Thyroid gland (tissue), 4 donors: Measurements from ENCODE around the gene SPINK14. TPM values are rescaled to one million over a fixed set of nuclear protein-coding genes. Genes with fewer than 3 reads are reported as not detected.

ENCODE experiments used
- DNase-seq, 2 donors: peaks; one replicate each; pipeline ENCODE4 v3.0.0-alpha.2; 2019
- H3K27ac ChIP-seq, 3 donors: fragments of 200-600 bp; sonication (generic); 1 replicate in 2 of 3; 2 replicates in 1 of 3; pipeline ENCODE4 v1.5.1; 2016 to 2019; ENCODE audit warnings: mild to moderate bottlenecking in 1 of 3, moderate library complexity in 1 of 3
- H3K27me3 ChIP-seq: fragments of 200-600 bp; sonication (generic); one replicate; pipeline ENCODE4 v1.5.1; 2019
- H3K36me3 ChIP-seq, 2 donors: fragments of 200-600 bp; sonication (generic); one replicate each; pipeline ENCODE4 v1.5.1; 2016 to 2019
- H3K4me1 ChIP-seq, 2 donors: fragments of 200-600 bp; sonication (generic); one replicate each; pipeline ENCODE4 v1.5.1; 2017 to 2019
- H3K4me3 ChIP-seq, 3 donors: fragments of 200-600 bp; sonication (generic); replicated peaks in 1 of 3; 1 replicate in 2 of 3; 2 replicates in 1 of 3; pipeline ENCODE4 v1.5.1; 2016; ENCODE audit warnings: mild to moderate bottlenecking in 1 of 3
- H3K9me3 ChIP-seq: fragments of 200-600 bp; sonication (generic); one replicate; pipeline ENCODE4 v1.5.1; 2017
- CTCF ChIP-seq, 6 experiments: fragments of 200-600 bp in 3 of 6; fragments of 450-650 bp in 3 of 6; sonication (generic) in 3 of 6; IDR thresholded peaks; one replicate each; pipeline ENCODE4 v1.5.1; 2016 to 2019; ENCODE audit warnings: antibody characterized with exemption in 6 of 6, mild to moderate bottlenecking in 2 of 6, inconsistent platforms in 1 of 6, moderate library complexity in 1 of 6
- POLR2A ChIP-seq, 2 donors: fragments of 450-650 bp; IDR thresholded peaks; one replicate each; pipeline ENCODE4 v1.6.1; 2017; ENCODE audit warnings: antibody characterized with exemption in 2 of 2, mild to moderate bottlenecking in 2 of 2, moderate library complexity in 1 of 2
- WGBS, 2 donors: methylation state at CpG; one replicate each; pipeline ENCODE4 v1.1.5; 2017; 5-methylcytosine and 5-hydroxymethylcytosine counted together
- intact Hi-C: fragments of 100-400 bp; cut with DNase I; formaldehyde crosslinking; loops from one replicate; pipeline ENCODE4 v1.15.1; 2023
- total RNA-seq, 4 donors: library from RNA; depleted of rRNA; stranded (reverse); fragments of >200 nt; gene quantifications; one replicate each; pipeline ENCODE4 v1.2.3, GENCODE V29; 2016

Gene SPINK14
- total RNA-seq, 4 donors from 2014 or later, result not detected

GRCh38 chr5:148191010-148191409, 22.7 kb downstream of the SPINK14 start:
- DNase-seq, result no peak
- Histone ChIP-seq H3K4me1 (no peaks in the 10 kb centered on the region), H3K9me3 (no peaks in the 10 kb centered on the region), H3K36me3 (no peaks in the 10 kb centered on the region), H3K4me3 (no peak overlapping the region), H3K27ac (no peak overlapping the region), H3K27me3 (no peaks in the 10 kb centered on the region)
- WGBS, 2 donors, result 70 to 73% methylated on average over 1 of the region's 1 CpG
- intact Hi-C loops, result no loop called here
- TF ChIP-seq POLR2A (IDR thresholded peaks at IDR 0.05) (no peak), CTCF (IDR thresholded peaks at IDR 0.05) (no peak)

GRCh38 chr5:148193202-148193601, 24.9 kb downstream of the SPINK14 start:
- no peaks in the 10 kb centered on the region for H3K9me3 ChIP-seq
- no peaks in the 10 kb centered on the region for H3K36me3 ChIP-seq
- DNase-seq, result no peak
- intact Hi-C loops, result no loop called here
- no peak overlapping the region for H3K4me3 ChIP-seq
- no peaks in the 10 kb centered on the region for H3K27me3 ChIP-seq
- TF ChIP-seq POLR2A (IDR thresholded peaks at IDR 0.05), result no peak
- no peak for TF ChIP-seq CTCF (IDR thresholded peaks at IDR 0.05)
- H3K4me1 ChIP-seq, result no peaks in the 10 kb centered on the region
- no peak overlapping the region for H3K27ac ChIP-seq
- WGBS, 2 donors, result 92 to 93% methylated on average over 1 of the region's 1 CpG

DNA sequence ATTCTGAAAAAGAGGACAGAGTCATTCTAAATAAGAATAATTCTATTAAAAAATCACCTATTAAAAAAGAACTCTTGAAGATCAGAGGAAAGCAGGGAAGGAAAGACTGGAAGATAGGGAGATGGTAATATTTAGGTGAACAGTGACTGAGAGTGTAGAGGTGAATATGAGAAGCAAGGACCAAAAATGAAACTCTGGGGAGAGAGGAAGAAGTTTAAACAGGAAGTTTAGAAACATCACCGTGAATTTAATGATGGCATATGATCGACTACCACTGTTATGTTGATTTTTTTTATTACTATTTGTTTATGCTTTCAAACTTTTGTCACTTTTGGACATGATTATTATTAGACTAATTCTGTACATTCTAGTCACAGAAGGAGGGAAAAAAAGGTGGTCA, 32.8 kb downstream of the SPINK14 start:
- no peaks in the 10 kb centered on the region for H3K36me3 ChIP-seq
- TF ChIP-seq CTCF (IDR thresholded peaks at IDR 0.05) (no peak), POLR2A (IDR thresholded peaks at IDR 0.05) (no peak)

GRCh38 chr5:148202531-148203203, 34.3 kb downstream of the SPINK14 start, which contains the start of gene SPINK6:
SPINK6 (plus strand) TSS chr5:148203042; CDS start chr5:148203097, 55 bp downstream.
- intact Hi-C loops, result no loop called here
- H3K4me3 ChIP-seq, result no peak within 1 kb of the TSS
- H3K9me3 ChIP-seq, result no peaks in the 10 kb centered on the region
- 94 to 96% methylated on average over 2 of the region's 2 CpGs for WGBS, 2 donors
- no peak for TF ChIP-seq CTCF (IDR thresholded peaks at IDR 0.05)
- TF ChIP-seq POLR2A (IDR thresholded peaks at IDR 0.05), result no peak
- H3K4me1 ChIP-seq, result peaks cover 6 to 13% of the 10 kb centered on the region in 2 donors
- DNase-seq, result no peak
- no peaks in the 10 kb centered on the region for H3K27me3 ChIP-seq
- H3K36me3 ChIP-seq, result no peaks in the 10 kb centered on the region
- no peak within 1 kb of the TSS for H3K27ac ChIP-seq

More for the DNA sequence above, 32.8 kb downstream of the SPINK14 start:
- Histone ChIP-seq H3K4me1 (peaks cover 6 to 13% of the 10 kb centered on the region in 2 donors), H3K27ac (no peak overlapping the region), H3K27me3 (no peaks in the 10 kb centered on the region), H3K4me3 (no peak overlapping the region), H3K9me3 (no peaks in the 10 kb centered on the region)
- no peak for DNase-seq
- intact Hi-C loops, result no loop called here
- WGBS, 2 donors, result 82 to 85% methylated on average over 2 of the region's 2 CpGs

- 69 to 74% methylated on average over 4 of the region's 4 CpGs for WGBS, 2 donors
- intact Hi-C loops, result no loop called here
- no peak for DNase-seq
Observed at GRCh38 chr5:148205044-148205806, 36.9 kb downstream of the SPINK14 start.

More at GRCh38 chr5:148205044-148205806, 36.9 kb downstream of the SPINK14 start:
- Histone ChIP-seq H3K27me3 (no peaks in the 10 kb centered on the region), H3K4me3 (no peak overlapping the region), H3K36me3 (no peaks in the 10 kb centered on the region), H3K9me3 (no peaks in the 10 kb centered on the region), H3K4me1 (peaks cover 6 to 13% of the 10 kb centered on the region in 2 donors), H3K27ac (no peak overlapping the region)
- TF ChIP-seq POLR2A (IDR thresholded peaks at IDR 0.05) (no peak), CTCF (IDR thresholded peaks at IDR 0.05) (no peak)
